CD8-positive, alpha-beta memory T cell (primary cell): ENCODE measurements around the gene CDK14. TPM values are rescaled to one million over a fixed set of nuclear protein-coding genes. Genes with fewer than 3 reads are reported as not detected.
"Not testable (repeated sequence)": the region's sequence is repeated elsewhere in the genome, so short reads cannot be mapped to it uniquely, and the experiment has no call there.

Source experiments
- CTCF ChIA-PET: fragments of 350-600 bp; sonication (Branson Sonifier 250); formaldehyde crosslinking; loops from one replicate; lab custom pipeline; 2021; ENCODE audit warnings: antibody characterized with exemption; lab: Charles Lee
- POLR2A ChIA-PET: fragments of 350-600 bp; sonication (Branson Sonifier 250); formaldehyde crosslinking; loops from one replicate; lab custom pipeline; 2021; ENCODE audit warnings: antibody characterized with exemption; lab: Charles Lee
- DNase-seq, 5 donors: peaks; one replicate each; pipeline versions ENCODE4 v3.0.0 to v3.0.0-alpha.2; 2020 to 2022; ENCODE audit warnings: mixed read lengths in 1 of 5
- H3K27ac ChIP-seq: one replicate; pipeline ENCODE4 v1.7.0; 2013; ENCODE audit warnings: low read depth, mild to moderate bottlenecking, low read length, moderate library complexity
- H3K27me3 ChIP-seq: 2 replicates; pipeline ENCODE4 v1.7.0; 2013; ENCODE audit warnings: low read length, mild to moderate bottlenecking; ENCODE audit not compliant: insufficient read depth, poor library complexity, severe bottlenecking
- H3K36me3 ChIP-seq: 2 replicates; pipeline ENCODE4 v1.7.0; 2013; ENCODE audit warnings: mild to moderate bottlenecking, low read length, moderate library complexity; ENCODE audit not compliant: insufficient read depth
- H3K4me1 ChIP-seq: 2 replicates; pipeline ENCODE4 v1.7.0; 2013; ENCODE audit warnings: mild to moderate bottlenecking, low read length, moderate library complexity; ENCODE audit not compliant: insufficient read depth
- H3K4me3 ChIP-seq: 2 replicates; pipeline ENCODE4 v1.7.0; 2013; ENCODE audit warnings: mild to moderate bottlenecking, low read length
- H3K9me3 ChIP-seq: 2 replicates; pipeline ENCODE4 v1.7.0; 2013; ENCODE audit warnings: mild to moderate bottlenecking, low read length
- H3K27ac Mint-ChIP-seq, 8 donors: one replicate each; pipeline ENCODE4 v1.8.0; 2020 to 2021; ENCODE audit warnings: mixed read lengths in 8 of 8, mild to moderate bottlenecking in 6 of 8, inconsistent platforms in 3 of 8, moderate library complexity in 3 of 8
- H3K27me3 Mint-ChIP-seq, 2 donors: one replicate each; pipeline ENCODE4 v1.8.0; 2020 to 2021; ENCODE audit warnings: mixed read lengths in 2 of 2, mild to moderate bottlenecking in 1 of 2, moderate library complexity in 1 of 2
- H3K36me3 Mint-ChIP-seq, 3 donors: one replicate each; pipeline ENCODE4 v1.8.0; 2020 to 2021; ENCODE audit warnings: mixed read lengths in 3 of 3, inconsistent platforms in 1 of 3, mild to moderate bottlenecking in 1 of 3
- H3K4me1 Mint-ChIP-seq, 3 donors: one replicate each; pipeline ENCODE4 v1.8.0; 2020 to 2021; ENCODE audit warnings: mixed read lengths in 3 of 3, inconsistent platforms in 1 of 3, mild to moderate bottlenecking in 1 of 3
- H3K4me3 Mint-ChIP-seq, 7 donors: one replicate each; pipeline ENCODE4 v1.8.0; 2020 to 2021; ENCODE audit warnings: mixed read lengths in 7 of 7, mild to moderate bottlenecking in 6 of 7, moderate library complexity in 4 of 7, inconsistent platforms in 2 of 7
- H3K9me3 Mint-ChIP-seq, 5 donors: one replicate each; pipeline ENCODE4 v1.8.0; 2020 to 2022; ENCODE audit warnings: mixed read lengths in 5 of 5, mild to moderate bottlenecking in 3 of 5, moderate library complexity in 2 of 5, inconsistent platforms in 1 of 5
- polyA plus RNA-seq: library from polyadenylated mRNA; unstranded; fragments of 300-500 nt; fragmentation: Illumina TruSeq; gene quantifications from one replicate; pipeline ENCODE4 v1.2.3, GENCODE V29; 2021
- total RNA-seq, 2 experiments: library from RNA; stranded (reverse); gene quantifications; one replicate each; pipeline ENCODE4 v1.2.3, GENCODE V29; 2021

The CDK14 gene
- total and polyA plus RNA-seq, 3 experiments from 2014 or later, result 0.05 to 0.20 TPM; not detected in 1

GRCh38 chr7:90815552-90815951, 219.4 kb downstream of the CDK14 start:
- CTCF ChIA-PET, result not testable (repeated sequence)

GRCh38 chr7:90816511-90817142, 220.5 kb downstream of the CDK14 start:
- POLR2A ChIA-PET, result no interaction called here
- DNase-seq, result no peak
- Mint-ChIP-seq H3K4me1 (no peaks in the 10 kb centered on the region), H3K9me3 (peaks cover 6 to 20% (median 9%) of the 10 kb centered on the region in 5 donors), H3K27me3 (no peaks in the 10 kb centered on the region), H3K36me3 (no peaks in the 10 kb centered on the region), H3K4me3 (no peak overlapping the region), H3K27ac (no peak overlapping the region)
- Histone ChIP-seq H3K27me3 (no peaks in the 10 kb centered on the region), H3K4me3 (no peak overlapping the region), H3K27ac (no peak overlapping the region), H3K36me3 (no peaks in the 10 kb centered on the region), H3K9me3 (no peaks in the 10 kb centered on the region), H3K4me1 (no peaks in the 10 kb centered on the region)
- CTCF ChIA-PET, result no interaction called here

More at GRCh38 chr7:90815552-90815951, 219.4 kb downstream of the CDK14 start:
- H3K4me3 Mint-ChIP-seq, H3K27me3 ChIP-seq, H3K4me3 ChIP-seq, DNase-seq, H3K27ac ChIP-seq, H3K9me3 ChIP-seq, H3K4me1 ChIP-seq, H3K27ac Mint-ChIP-seq, H3K27me3 Mint-ChIP-seq, POLR2A ChIA-PET, H3K36me3 ChIP-seq, H3K4me1 Mint-ChIP-seq, H3K36me3 Mint-ChIP-seq: not testable (repeated sequence)
- H3K9me3 Mint-ChIP-seq, result peaks cover 6 to 15% (median 7%) of the 10 kb centered on the region in 5 donors

GRCh38 chr7:90817151-90817550, 221.0 kb downstream of the CDK14 start:
- Mint-ChIP-seq H3K27ac (no peak overlapping the region), H3K36me3 (no peaks in the 10 kb centered on the region), H3K9me3 (peaks cover 6 to 20% (median 9%) of the 10 kb centered on the region in 5 donors), H3K27me3 (no peaks in the 10 kb centered on the region), H3K4me3 (no peak overlapping the region), H3K4me1 (no peaks in the 10 kb centered on the region)
- no peaks in the 10 kb centered on the region for H3K4me1 ChIP-seq
- no peaks in the 10 kb centered on the region for H3K27me3 ChIP-seq
- ChIA-PET CTCF (no interaction called here), POLR2A (no interaction called here)
- no peak overlapping the region for H3K27ac ChIP-seq
- H3K9me3 ChIP-seq, result no peaks in the 10 kb centered on the region
- H3K36me3 ChIP-seq, result no peaks in the 10 kb centered on the region
- no peak overlapping the region for H3K4me3 ChIP-seq
- DNase-seq, result no peak

GRCh38 chr7:90817846-90818245, 221.7 kb downstream of the CDK14 start:
- no peak for DNase-seq
- H3K36me3 ChIP-seq, result no peaks in the 10 kb centered on the region
- Mint-ChIP-seq H3K36me3 (no peaks in the 10 kb centered on the region), H3K4me3 (no peak overlapping the region), H3K27me3 (no peaks in the 10 kb centered on the region), H3K9me3 (peaks cover 6 to 20% (median 11%) of the 10 kb centered on the region in 5 donors), H3K4me1 (no peaks in the 10 kb centered on the region), H3K27ac (no peak overlapping the region)
- ChIA-PET CTCF (no interaction called here), POLR2A (no interaction called here)
- H3K27ac ChIP-seq, result no peak overlapping the region
- no peaks in the 10 kb centered on the region for H3K4me1 ChIP-seq
- no peaks in the 10 kb centered on the region for H3K27me3 ChIP-seq
- H3K9me3 ChIP-seq, result no peaks in the 10 kb centered on the region
- no peak overlapping the region for H3K4me3 ChIP-seq

- no peak for DNase-seq
- ChIA-PET CTCF (no interaction called here), POLR2A (no interaction called here)
- H3K36me3 ChIP-seq, result no peaks in the 10 kb centered on the region
- Mint-ChIP-seq H3K4me1 (no peaks in the 10 kb centered on the region), H3K27ac (no peak overlapping the region), H3K4me3 (no peak overlapping the region), H3K36me3 (no peaks in the 10 kb centered on the region), H3K9me3 (peaks cover 6 to 20% (median 11%) of the 10 kb centered on the region in 5 donors), H3K27me3 (no peaks in the 10 kb centered on the region)
- H3K4me3 ChIP-seq, result no peak overlapping the region
- H3K27me3 ChIP-seq, result no peaks in the 10 kb centered on the region
- H3K4me1 ChIP-seq, result no peaks in the 10 kb centered on the region
- H3K9me3 ChIP-seq, result no peaks in the 10 kb centered on the region
- no peak overlapping the region for H3K27ac ChIP-seq
These were observed 222.2 kb downstream of the CDK14 start for GRCh38 chr7:90818341-90818740.

- no peak overlapping the region for H3K27ac Mint-ChIP-seq
- no peaks in the 10 kb centered on the region for H3K27me3 ChIP-seq
- CTCF ChIA-PET, result no interaction called here
- H3K9me3 ChIP-seq, result no peaks in the 10 kb centered on the region
- POLR2A ChIA-PET, result no interaction called here
- H3K27me3 Mint-ChIP-seq, result no peaks in the 10 kb centered on the region
- no peak overlapping the region for H3K4me3 ChIP-seq
- no peaks in the 10 kb centered on the region for H3K36me3 Mint-ChIP-seq
- H3K4me3 Mint-ChIP-seq, result no peak overlapping the region
- no peak overlapping the region for H3K27ac ChIP-seq
- no peaks in the 10 kb centered on the region for H3K4me1 ChIP-seq
- no peak for DNase-seq
- H3K36me3 ChIP-seq, result no peaks in the 10 kb centered on the region
- H3K4me1 Mint-ChIP-seq, result no peaks in the 10 kb centered on the region
- peaks cover 2 to 15% (median 7%) of the 10 kb centered on the region in 5 donors for H3K9me3 Mint-ChIP-seq
These were observed 226.0 kb downstream of the CDK14 start for GRCh38 chr7:90821961-90822620.

GRCh38 chr7:90824386-90825307, 228.5 kb downstream of the CDK14 start:
- no peaks in the 10 kb centered on the region for H3K27me3 Mint-ChIP-seq
- no peaks in the 10 kb centered on the region for H3K27me3 ChIP-seq
- CTCF ChIA-PET, result no interaction called here

GRCh38 chr7:90825779-90826178, 229.7 kb downstream of the CDK14 start:
- no peak overlapping the region for H3K27ac Mint-ChIP-seq
- no peak overlapping the region for H3K27ac ChIP-seq
- no peak for DNase-seq
- no peaks in the 10 kb centered on the region for H3K36me3 Mint-ChIP-seq
- ChIA-PET POLR2A (no interaction called here), CTCF (interaction anchor here (0.5 kb wide), 1 partner anchor 1616 kb away, joined by 3 read pairs; no protein-coding TSS in a partner anchor)
- peaks cover 3 to 10% (median 7%) of the 10 kb centered on the region in 5 donors for H3K9me3 Mint-ChIP-seq
- H3K36me3 ChIP-seq, result no peaks in the 10 kb centered on the region
- H3K4me3 Mint-ChIP-seq, result no peak overlapping the region
- H3K27me3 Mint-ChIP-seq, result no peaks in the 10 kb centered on the region
- H3K4me3 ChIP-seq, result no peak overlapping the region
- H3K27me3 ChIP-seq, result no peaks in the 10 kb centered on the region
- H3K4me1 ChIP-seq, result no peaks in the 10 kb centered on the region
- no peaks in the 10 kb centered on the region for H3K9me3 ChIP-seq
- no peaks in the 10 kb centered on the region for H3K4me1 Mint-ChIP-seq

More at GRCh38 chr7:90824386-90825307, 228.5 kb downstream of the CDK14 start:
- H3K4me3 ChIP-seq, result no peak overlapping the region
- H3K9me3 Mint-ChIP-seq, result peaks cover 2 to 15% (median 7%) of the 10 kb centered on the region in 5 donors
- POLR2A ChIA-PET, result no interaction called here
- no peak overlapping the region for H3K27ac Mint-ChIP-seq
- no peaks in the 10 kb centered on the region for H3K36me3 Mint-ChIP-seq
- H3K36me3 ChIP-seq, result no peaks in the 10 kb centered on the region
- no peaks in the 10 kb centered on the region for H3K4me1 Mint-ChIP-seq
- no peak overlapping the region for H3K27ac ChIP-seq
- no peak overlapping the region for H3K4me3 Mint-ChIP-seq
- no peaks in the 10 kb centered on the region for H3K4me1 ChIP-seq
- DNase-seq, result no peak
- H3K9me3 ChIP-seq, result no peaks in the 10 kb centered on the region
